Pancreas (tissue), 10 donors: ENCODE measurements around the gene UGT1A8. TPM values are rescaled to one million over a fixed set of nuclear protein-coding genes. Genes with fewer than 3 reads are reported as not detected.

Experiments used
- ATAC-seq, 4 donors: fragments of 200-7000 bp; cut with Tn5 transposase; one replicate each; pipeline versions ENCODE4 v1.8.0 to v1.9.1; 2020; ENCODE audit warnings: mild to moderate bottlenecking in 4 of 4, moderate library complexity in 4 of 4
- DNase-seq, 6 donors: peaks; one replicate each; pipeline ENCODE4 v3.0.0-alpha.2; 2020
- FAIRE-seq: peaks from 2 replicates; lab custom pipeline; 2012; peaks lifted over from hg19 to GRCh38; lab: Jason Lieb, UNC
- H3K27ac ChIP-seq, 4 donors: fragments of 200-600 bp; sonication (generic); 1 replicate in 3 of 4; 2 replicates in 1 of 4; pipeline versions ENCODE4 v1.5.0 to v1.8.0; 2020
- H3K27me3 ChIP-seq, 4 donors: fragments of 200-600 bp; one replicate each; pipeline ENCODE4 v1.8.0; 2021
- H3K36me3 ChIP-seq, 3 donors: fragments of 200-600 bp; sonication (generic) in 1 of 3; one replicate each; pipeline versions ENCODE4 v1.5.0 to v1.8.0; 2020 to 2021
- H3K4me1 ChIP-seq, 3 donors: fragments of 200-600 bp; one replicate each; pipeline ENCODE4 v1.8.0; 2021
- H3K4me3 ChIP-seq, 4 donors: fragments of 200-600 bp; sonication (generic) in 2 of 4; one replicate each; pipeline versions ENCODE4 v1.5.0 to v1.8.0; 2020 to 2021
- H3K9me3 ChIP-seq, 4 donors: fragments of 200-600 bp; one replicate each; pipeline ENCODE4 v1.8.0; 2021
- WGBS, 2 donors: extraction: QIAGEN DNeasy Blood & Tissue Kit; methylation state at CpG; one replicate each; pipeline ENCODE4 v1.1.7; 2013; 5-methylcytosine and 5-hydroxymethylcytosine counted together
- intact Hi-C, 3 donors: fragments of 100-400 bp; cut with DNase I; formaldehyde crosslinking; loops; one replicate each; pipeline versions ENCODE4 v1.11.1 to v1.14.2; 2022
- polyA plus RNA-seq, 2 donors: library from polyadenylated mRNA; stranded (reverse); fragments of 200-250 nt; gene quantifications; one replicate each; pipeline ENCODE4 v1.2.3, GENCODE V29; 2013
- total RNA-seq, 6 donors: library from RNA; stranded (reverse); fragmentation: NEBNext Ultra II Directional in 4 of 6; extraction: Animal tissue kit (Norgen Biotek cat#: 25700) in 4 of 6; gene quantifications; one replicate each; pipeline versions ENCODE4 v1.2.1 to v1.2.4, GENCODE V29; 2021 to 2023
- TF ChIP-seq, protein P1 (sequence below), 4 donors: fragments of 200-600 bp; sonication (generic) in 3 of 4; IDR thresholded peaks; one replicate each; pipeline versions ENCODE4 v1.5.0 to v1.8.0; 2021; ENCODE audit warnings: antibody characterized with exemption in 4 of 4
- donor health status: healthy with polysubstance abuse.
- donor health status: DM: no; HTN: no; CAD: no; lungs with moderate emphysema.
- donor health status: DM: no; HTN: no; CAD: no.
- donor health status: control.
- donor health status: control.
- donor health status: Bipolar disorder and iron deficiency.
- donor health status: DM: yes; HTN: yes; CAD: no.
- donor health status: DM: no; HTN: no; CAD: no.
- donor health status: DM: no; HTN: no; CAD: no.
- donor health status: DM: yes; HTN: yes; CAD: no.

Gene UGT1A8
- total and polyA plus RNA-seq, 8 donors, result 0.12 TPM; not detected in 7

DNA sequence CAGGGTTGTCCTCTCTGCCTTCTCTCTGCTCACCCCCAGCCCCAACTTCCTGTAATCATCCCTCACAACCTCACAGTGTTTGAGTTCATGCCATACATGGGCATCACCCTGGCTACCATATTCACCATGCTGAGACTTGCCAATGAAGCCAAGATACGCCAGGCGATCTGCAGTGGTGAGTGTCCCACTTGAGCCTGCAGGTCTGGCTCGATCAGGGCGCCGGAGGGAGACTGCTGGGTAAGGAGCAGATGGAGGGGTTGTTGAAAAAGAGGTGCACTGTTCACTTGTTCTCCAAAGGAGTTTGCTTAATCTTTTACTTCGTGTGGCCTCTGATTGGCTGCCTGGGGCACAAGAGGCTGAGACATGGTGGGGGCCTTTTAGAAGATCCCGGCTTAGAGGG lies 175.3 kb downstream of the UGT1A8 start:
- Histone ChIP-seq H3K27me3 (no peaks in the 10 kb centered on the region), H3K4me3 (no peak overlapping the region), H3K4me1 (no peaks in the 10 kb centered on the region), H3K36me3 (no peaks in the 10 kb centered on the region), H3K9me3 (no peaks in the 10 kb centered on the region), H3K27ac (no peak overlapping the region)
- TF ChIP-seq, protein P1, sequence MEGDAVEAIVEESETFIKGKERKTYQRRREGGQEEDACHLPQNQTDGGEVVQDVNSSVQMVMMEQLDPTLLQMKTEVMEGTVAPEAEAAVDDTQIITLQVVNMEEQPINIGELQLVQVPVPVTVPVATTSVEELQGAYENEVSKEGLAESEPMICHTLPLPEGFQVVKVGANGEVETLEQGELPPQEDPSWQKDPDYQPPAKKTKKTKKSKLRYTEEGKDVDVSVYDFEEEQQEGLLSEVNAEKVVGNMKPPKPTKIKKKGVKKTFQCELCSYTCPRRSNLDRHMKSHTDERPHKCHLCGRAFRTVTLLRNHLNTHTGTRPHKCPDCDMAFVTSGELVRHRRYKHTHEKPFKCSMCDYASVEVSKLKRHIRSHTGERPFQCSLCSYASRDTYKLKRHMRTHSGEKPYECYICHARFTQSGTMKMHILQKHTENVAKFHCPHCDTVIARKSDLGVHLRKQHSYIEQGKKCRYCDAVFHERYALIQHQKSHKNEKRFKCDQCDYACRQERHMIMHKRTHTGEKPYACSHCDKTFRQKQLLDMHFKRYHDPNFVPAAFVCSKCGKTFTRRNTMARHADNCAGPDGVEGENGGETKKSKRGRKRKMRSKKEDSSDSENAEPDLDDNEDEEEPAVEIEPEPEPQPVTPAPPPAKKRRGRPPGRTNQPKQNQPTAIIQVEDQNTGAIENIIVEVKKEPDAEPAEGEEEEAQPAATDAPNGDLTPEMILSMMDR (IDR thresholded peaks at IDR 0.05), result no peak
- ATAC-seq (no peak), FAIRE-seq (no peak), DNase-seq (no peak)
- intact Hi-C loops, result no loop called here
- WGBS, 2 donors, result 75 to 91% methylated on average over 7 of the region's 7 CpGs

DNA sequence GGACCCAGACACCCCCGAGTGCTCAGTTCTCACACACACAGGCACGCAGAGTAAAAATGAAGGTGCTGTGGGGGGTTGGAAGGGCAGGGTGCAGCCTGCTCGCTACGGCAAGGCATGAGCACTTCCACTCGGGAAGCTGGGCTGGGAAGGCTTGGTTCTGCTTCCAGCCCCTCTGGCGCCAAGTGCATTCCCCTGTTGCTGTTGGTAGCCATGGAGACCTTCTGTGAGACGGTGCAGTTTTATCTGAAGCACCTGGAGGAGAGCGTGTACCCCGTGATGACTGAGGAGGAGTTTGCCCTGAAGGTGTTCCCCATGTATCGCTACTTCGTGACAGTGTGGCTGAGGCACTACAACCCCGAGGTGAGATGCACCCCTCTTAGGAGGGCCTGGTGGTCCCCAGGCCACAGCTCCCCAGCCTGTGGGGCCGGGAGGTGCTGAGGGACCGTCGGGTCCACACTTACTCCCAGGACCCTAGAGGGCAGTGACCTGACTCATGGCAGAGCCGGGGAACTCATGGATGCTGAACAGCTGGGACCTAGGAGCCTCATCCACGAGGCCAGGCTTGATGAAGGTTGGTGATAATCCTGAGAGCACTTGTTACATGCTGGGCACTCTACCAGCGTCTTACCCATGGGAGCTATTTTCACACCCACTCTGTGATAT lies 176.2 kb downstream of the UGT1A8 start:
- Histone ChIP-seq H3K4me3 (no peak overlapping the region), H3K9me3 (no peaks in the 10 kb centered on the region), H3K27ac (no peak overlapping the region), H3K27me3 (no peaks in the 10 kb centered on the region), H3K4me1 (no peaks in the 10 kb centered on the region), H3K36me3 (no peaks in the 10 kb centered on the region)
- FAIRE-seq, result no peak
- TF ChIP-seq, protein P1 (IDR thresholded peaks at IDR 0.05), result no peak
- no peak for ATAC-seq
- 72 to 79% methylated on average over 18 of the region's 18 CpGs for WGBS, 2 donors
- intact Hi-C loops, result no loop called here
- DNase-seq, result peak in 1 of 6 donors; percentile 24

DNA sequence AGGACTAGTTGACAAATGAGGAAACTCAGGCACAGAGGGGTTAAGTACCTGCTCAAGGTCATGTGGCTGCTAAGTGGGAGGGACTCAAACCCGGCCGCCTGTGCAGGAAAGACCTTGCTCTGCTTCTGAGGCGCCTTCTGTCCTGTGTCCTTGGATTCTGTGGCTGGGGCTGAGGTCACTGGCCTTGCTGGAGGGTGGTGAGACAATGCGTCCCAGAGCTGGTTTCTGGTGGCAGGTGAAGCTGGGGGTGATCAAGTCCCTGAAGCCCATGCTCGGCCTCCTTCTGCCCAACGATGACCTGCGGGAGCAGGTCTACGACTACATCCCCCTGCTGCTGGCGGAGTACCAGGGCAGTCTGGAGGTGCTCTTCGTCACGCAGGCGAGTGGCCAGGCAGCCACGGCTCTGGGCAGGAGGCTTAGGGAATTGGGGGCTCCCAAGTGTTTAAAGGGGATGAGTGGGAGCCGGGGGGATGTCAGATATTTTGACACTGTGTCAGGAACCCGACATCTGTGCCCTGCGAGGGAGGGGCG lies 176.8 kb downstream of the UGT1A8 start:
- no peak overlapping the region for H3K4me3 ChIP-seq
- H3K4me1 ChIP-seq, result no peaks in the 10 kb centered on the region
- DNase-seq, result peak in 1 of 6 donors; percentile 21
- 59 to 66% methylated on average over 17 of the region's 17 CpGs for WGBS, 2 donors
- no peak for FAIRE-seq
- H3K27ac ChIP-seq, result no peak overlapping the region
- H3K36me3 ChIP-seq, result no peaks in the 10 kb centered on the region
- H3K27me3 ChIP-seq, result no peaks in the 10 kb centered on the region
- no peak for ATAC-seq
- intact Hi-C loops, result no loop called here
- no peaks in the 10 kb centered on the region for H3K9me3 ChIP-seq
- TF ChIP-seq, protein P1 (IDR thresholded peaks at IDR 0.05), result no peak

DNA sequence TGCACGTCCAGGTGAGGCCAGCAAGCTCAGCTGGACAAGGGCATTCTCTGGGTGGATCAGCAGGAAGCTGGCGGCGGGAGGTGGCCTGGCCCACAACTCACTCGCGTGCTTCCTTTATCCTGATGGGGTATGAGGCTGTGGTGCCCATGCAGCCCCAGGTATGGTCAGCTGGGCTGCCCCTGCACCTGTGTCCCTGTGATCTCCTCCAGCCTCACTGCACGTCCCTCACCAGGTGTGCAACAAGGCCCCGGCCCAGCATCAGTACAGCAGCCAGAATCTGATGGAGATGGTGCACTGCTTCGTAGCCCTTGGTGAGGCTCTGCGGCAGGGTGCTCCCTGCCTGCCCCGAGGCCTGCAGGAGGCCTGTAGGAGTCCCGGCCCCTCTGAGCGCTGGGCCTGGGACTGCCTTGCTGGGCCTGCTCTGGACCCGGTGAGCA lies 178.3 kb downstream of the UGT1A8 start:
- intact Hi-C loops, result no loop called here
- Histone ChIP-seq H3K27ac (no peak overlapping the region), H3K4me3 (no peak overlapping the region), H3K9me3 (no peaks in the 10 kb centered on the region), H3K4me1 (no peaks in the 10 kb centered on the region), H3K36me3 (no peaks in the 10 kb centered on the region), H3K27me3 (no peaks in the 10 kb centered on the region)
- no peak for ATAC-seq
- 89 to 90% methylated on average over 13 of the region's 13 CpGs for WGBS, 2 donors
- TF ChIP-seq, protein P1 (IDR thresholded peaks at IDR 0.05), result no peak
- no peak for FAIRE-seq
- DNase-seq, result peak in 1 of 6 donors; percentile 37

DNA sequence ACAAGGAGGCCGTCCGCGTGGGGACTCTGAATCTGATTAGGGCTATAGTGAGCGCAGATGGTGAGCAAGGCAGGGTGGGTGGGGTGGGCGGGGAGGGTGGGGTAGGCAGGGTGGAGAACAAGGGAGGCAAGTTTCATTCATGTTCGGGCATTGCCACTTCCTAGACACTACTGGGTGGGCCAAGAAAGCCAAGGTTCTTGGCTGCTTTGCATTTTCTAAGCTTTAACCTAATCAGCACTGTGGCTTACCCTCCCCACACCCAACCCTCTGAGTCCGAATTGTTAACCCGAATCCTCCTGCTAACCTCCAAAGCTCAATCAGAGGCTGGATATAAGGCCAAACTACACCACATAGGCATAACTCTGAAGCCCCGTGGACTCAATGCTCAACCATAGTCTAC lies 178.8 kb downstream of the UGT1A8 start:
- intact Hi-C loops, result no loop called here
- FAIRE-seq (no peak), ATAC-seq (no peak), DNase-seq (no peak)
- H3K36me3 ChIP-seq, result no peaks in the 10 kb centered on the region
- TF ChIP-seq, protein P1 (IDR thresholded peaks at IDR 0.05), result no peak
- H3K27ac ChIP-seq, result no peak overlapping the region
- H3K4me1 ChIP-seq, result no peaks in the 10 kb centered on the region
- no peak overlapping the region for H3K4me3 ChIP-seq
- 84 to 95% methylated on average over 9 of the region's 9 CpGs for WGBS, 2 donors
- H3K27me3 ChIP-seq, result no peaks in the 10 kb centered on the region
- H3K9me3 ChIP-seq, result no peaks in the 10 kb centered on the region
